HuH-7 (cell line): ENCODE results near the gene GDF10.

Experiments used
- DNase-seq: peaks from one replicate; pipeline ENCODE4 v3.0.0; 2011; ENCODE audit warnings: low spot score

GDF10 gene

DNA sequence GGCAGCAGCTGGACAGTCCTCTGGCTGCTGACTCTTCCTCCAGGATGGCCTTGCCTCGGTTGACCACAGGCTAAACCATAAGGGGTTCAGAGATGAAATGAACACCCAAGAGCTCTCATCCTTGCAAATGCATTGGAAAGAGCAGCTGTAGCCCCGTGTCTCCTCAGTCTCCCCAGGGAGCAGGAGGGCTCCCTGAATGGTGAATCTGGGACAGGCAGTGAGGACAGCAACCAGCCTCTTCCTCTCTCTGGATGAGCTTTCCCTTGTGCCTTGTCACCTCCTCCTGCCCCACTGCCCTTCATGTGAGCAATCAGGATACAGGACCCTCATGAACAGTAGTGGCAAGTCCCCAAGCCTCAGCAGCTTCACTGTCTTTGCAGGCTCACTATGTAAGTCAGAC is 23.9 kb upstream of the GDF10 start:
- no peak for DNase-seq

- DNase-seq = no peak
Measured at GRCh38 chr10:47276576-47277351, 23.2 kb upstream of the GDF10 start.

DNA sequence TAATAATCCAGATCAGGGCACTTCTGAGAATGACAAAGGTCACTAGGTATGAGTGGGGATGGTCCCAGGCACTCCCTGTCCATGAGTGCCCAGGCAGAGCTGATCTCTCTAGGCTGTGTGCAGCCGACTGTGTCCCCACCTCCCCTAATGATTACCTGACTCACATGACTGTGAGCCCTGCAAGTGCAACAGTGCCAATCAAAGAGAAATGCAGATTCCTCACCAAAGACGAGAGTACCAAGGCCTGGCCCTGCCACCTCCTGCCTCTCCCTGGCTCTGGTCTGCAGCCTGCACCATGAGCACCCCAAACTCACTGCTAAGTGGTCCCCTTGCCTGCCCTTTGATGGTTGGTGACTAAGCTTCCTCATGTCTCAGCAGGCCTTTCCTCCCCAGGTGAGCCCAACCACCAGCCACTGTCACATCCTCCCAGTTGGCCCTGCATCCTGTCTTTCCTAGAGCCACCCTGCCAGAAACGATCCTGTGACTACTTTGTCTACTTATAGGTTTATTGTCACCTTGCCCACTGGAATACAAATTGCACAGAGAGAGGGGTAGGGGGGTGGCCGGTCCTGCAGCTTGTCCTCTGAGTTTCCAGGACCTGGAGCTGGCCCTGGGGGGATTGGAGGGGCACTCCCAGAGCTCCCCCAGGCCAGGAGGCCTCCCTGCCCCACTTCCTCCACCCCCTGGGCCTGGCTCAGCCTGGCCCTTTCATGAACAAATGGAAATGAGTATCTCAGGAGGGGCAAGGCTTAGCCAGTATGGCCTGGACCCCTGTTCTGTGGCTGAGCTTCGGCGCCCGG is 22.4 kb upstream of the GDF10 start:
- DNase-seq = no peak

GRCh38 chr10:47278152-47278473 is 21.9 kb upstream of the GDF10 start:
- DNase-seq = no peak

- DNase-seq = no peak
Measured at GRCh38 chr10:47278720-47279119, 21.3 kb upstream of the GDF10 start.

DNA sequence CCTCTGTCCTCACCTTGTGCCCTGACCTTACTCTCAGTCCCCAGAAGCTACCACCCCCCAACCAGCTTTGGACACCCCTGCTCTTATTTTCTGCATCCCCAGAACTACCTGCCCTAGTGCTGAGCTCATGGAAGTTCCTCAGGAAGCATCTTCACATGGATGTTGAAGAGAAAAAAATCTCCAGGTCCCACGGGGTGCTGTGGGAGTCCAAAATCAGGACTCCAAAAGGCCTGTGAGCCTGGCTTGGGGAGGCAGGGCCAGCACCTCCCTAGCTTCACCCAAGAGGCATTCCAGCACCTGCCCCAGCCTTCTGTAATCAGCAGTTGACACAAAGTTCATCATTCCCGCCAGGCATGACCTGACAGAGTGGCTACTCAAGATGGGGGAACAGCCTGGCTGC is 20.7 kb upstream of the GDF10 start:
- no peak for DNase-seq

DNA sequence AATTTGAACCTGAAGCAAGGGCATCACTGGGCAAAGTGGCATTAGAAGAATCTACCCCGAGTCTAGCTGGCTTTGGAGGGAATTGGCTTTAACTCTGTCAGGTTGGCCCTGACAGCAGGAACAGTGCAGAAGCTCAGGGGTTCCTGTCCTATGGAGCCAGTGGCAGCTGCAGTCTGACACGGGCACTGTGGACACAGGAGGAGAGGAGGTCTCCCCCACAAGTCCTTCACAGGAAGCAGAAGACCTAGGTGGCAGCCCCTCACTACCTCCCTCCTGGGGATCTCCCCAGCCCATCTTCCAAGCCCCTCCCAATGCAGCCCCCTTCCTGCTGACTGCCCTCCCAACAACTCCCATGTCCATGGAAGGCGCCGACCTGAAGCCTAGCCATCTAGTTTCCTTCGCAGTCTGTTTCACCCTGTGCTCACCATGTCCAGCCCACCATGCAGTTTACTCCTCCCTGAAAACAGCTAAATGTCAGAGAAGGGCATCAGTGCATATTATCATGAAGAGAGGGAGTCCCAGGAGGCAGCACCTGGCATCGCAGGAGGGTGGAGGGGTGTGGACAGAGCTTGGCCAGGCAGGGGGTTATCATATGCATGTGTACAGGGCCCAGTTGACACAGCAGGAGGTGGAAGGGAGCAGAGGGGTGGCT is 17.9 kb upstream of the GDF10 start:
- no peak for DNase-seq

DNA sequence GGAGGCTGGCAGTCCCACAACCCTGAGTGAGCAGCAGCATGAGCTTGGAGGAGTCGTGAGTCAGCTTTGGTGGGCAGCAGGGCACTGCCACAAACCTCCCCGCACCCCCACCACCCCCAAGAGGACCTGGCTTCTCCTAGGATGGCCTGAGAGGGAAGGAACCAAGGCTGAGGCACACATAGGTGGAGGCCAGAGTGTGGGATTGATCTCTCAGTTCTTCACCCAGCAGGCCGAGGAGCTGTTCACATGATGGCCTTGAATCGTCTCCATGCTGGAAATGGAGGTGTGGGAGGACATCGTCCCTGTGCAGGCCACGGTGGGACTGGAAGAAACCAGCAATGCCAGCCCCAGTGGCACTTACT is 17.4 kb upstream of the GDF10 start:
- DNase-seq = no peak

DNA sequence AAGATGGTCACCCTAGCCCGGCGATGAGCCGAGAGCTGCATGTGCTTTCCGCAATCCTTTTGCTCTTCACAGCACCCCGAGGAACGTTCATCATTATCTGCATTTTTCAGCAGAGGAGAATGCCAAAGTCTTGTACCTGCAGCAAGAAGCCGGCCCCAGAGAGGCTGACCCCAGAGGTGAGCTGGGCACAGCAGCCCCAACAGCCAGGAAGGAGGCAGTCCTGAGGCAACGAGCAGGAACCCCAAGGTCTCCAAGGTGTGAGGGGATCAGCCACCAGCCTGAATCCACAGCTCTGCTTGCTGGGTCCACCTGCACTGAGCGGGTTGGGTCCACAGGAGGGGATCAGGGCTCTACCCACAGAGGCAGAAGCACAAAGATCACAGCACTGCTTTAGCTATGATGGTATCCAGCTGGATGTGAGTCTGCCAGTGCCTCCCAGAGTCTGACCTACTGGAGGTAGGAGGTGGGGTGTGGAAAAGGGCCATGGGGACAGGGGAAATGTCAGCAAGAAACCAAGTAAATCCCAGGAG is 16.8 kb upstream of the GDF10 start:
- DNase-seq = no peak

DNA sequence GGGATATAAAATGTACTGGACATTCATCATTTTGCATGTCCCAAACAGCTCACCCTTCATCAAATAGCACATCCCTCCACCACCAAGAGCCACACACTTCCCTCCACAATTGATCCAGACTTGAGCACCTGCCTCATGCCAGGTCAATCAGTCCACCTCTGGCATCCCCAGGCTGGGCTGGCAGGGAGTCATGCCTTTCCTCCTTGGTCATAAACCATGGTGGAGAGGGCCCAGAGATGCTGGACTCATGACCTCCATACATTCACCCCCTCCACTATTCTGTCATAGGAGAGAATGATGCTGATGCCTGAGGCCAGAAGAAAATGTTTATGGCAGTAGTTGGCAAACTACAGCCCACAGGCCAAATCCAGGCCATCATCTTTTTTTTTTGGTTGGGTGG is 16.1 kb upstream of the GDF10 start:
- DNase-seq = no peak

DNA sequence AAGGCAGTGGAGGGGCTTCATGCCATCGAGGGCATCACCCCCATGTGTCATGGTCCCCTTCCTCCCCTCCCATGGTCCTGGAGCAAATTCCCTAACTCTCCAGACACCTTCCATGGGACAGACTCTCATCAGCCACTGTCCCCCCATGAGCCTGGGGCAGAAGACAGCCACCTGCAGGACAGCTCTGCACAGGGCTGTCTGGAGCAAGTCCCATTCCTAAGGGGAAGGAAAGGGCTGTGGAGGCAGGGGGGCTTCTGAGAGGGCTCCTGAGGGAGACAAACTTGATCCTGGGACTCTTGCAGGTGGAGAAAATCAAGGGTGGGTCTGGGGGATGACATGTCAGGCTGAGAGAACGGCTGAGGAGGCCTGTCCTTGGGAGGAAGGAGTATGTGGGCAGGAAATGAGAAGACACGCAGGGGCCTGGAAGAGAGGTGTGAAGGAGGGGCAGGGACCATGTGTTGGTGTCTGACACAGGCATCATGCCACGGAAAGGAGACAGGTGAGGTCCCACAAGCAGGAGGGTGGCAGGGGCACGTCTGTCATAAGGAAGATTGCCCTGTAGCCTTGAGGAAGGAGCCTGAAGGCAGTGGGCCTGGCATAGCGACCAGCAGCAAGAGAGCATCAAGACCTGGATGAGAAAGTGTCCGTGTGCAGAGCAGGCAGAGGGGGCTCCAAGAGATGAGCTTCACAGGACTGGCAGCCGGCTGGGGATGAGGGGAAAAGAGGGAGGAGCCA is 14.4 kb upstream of the GDF10 start:
- no peak for DNase-seq

GRCh38 chr10:47286116-47286505 is 13.9 kb upstream of the GDF10 start:
- no peak for DNase-seq

GRCh38 chr10:47286591-47287315 is 13.2 kb upstream of the GDF10 start:
- DNase-seq = no peak

DNA sequence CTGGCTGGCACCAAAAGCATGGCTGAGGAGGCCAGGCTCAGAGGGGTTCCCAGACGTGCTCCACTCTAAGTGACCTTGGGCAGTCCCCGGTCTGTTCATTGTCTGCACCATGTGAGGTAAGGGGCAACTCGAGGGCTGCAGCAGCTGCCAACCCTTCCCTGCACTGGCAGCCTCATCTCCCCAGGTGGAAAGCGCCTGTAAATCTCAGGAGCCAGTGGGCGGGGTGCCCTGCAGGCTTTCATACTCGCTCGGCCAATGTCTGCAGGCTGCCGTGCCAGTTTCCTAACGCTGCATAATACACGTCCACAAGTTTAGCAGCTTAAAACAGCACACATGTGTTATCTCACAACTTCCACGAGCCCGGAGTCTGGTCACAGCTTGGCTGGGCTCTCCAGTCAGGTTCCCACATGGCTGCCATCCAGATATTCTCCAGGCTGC is 12.6 kb upstream of the GDF10 start:
- DNase-seq = no peak

DNA sequence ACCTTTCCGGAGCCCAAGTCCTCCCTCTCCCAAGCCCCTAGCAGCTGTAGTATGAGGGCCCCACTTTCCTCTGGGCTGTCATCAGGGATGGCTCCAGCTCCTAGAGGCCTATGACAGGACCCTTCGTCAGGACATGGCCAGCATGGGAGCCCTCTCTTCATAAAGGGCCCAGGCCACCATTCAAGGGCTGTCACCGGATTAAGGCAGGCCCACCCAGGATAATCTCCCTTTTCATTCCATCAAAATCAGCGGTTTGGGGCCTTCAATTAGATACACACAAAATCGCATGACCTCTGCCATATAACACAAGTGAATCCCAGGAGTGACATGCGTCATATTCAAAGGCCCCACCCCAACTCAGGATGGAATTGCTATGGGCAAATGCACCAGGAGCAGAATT is 12.2 kb upstream of the GDF10 start:
- DNase-seq = no peak

- no peak for DNase-seq
Measured at GRCh38 chr10:47288236-47288635, 11.8 kb upstream of the GDF10 start.

DNA sequence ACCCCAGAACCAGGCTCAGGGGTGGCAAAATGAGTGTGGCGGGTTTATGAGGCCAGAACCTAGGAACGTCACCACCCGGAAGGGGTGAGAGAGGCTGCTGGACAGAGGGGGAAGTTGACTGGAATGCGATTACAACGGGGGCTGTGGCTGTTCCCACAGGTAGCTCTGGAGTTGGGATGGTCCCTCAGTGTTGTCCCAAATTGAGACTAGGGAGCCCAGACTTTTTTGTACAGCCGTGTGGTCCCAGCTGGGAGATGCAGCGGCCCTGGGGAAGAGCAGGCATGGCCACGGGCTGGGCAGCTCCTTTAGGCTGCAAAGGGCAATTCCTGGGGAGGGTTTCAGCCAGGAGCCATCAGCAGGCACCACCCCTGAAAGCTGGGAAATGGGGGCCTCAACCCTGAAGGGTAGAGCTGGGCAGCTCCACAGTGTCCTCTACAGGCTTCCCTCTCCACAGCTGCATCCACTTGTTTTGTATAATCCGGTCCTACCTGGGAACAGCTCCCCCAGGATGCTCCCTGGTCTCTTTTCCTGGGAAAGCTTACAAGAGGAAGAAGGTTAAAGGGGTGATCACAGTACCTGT is 11.0 kb upstream of the GDF10 start:
- no peak for DNase-seq

DNA sequence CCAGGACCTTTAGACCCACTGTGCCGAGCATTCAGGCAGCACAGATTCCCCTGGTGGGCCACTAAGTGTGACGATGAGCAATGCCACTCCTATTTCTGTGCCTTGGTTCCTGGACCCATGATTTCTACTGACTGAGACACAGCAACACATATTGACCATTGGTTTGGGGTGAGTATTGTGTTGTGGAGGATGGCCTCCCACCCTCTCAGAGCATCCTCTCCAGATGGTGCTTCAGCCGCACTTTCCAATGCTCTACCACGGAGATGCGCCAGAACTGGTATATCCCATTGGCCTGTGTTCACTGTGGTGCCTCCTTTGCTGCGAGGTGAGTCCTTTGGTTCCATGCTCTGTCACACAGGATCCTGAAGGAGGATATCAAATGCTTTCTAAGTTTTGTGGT is 10.1 kb upstream of the GDF10 start:
- DNase-seq = no peak

GRCh38 chr10:47290338-47290737 is 9.7 kb upstream of the GDF10 start:
- no peak for DNase-seq

- no peak for DNase-seq
Measured at GRCh38 chr10:47291682-47292081, 8.3 kb upstream of the GDF10 start.

DNA sequence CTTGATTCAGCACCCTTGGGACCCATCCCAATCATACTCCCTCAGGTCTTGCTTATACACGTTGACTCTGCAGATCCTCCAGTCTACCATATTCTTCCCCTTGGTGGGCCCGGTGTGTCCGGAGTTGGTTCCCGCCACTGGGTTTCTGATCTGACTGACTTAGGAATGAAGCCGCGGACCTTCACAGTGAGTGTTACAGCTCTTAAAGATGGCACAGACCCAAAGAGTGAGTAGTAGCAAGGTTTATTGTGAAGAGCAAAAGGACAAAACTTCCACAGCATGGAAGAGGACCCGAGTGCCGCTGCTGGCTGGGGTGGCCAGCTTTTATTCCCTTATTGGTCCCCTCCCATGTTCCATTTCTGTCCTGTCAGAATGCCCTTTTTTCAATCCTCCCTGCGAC is 5.9 kb upstream of the GDF10 start:
- DNase-seq = no peak
